Mucosa of gallbladder (tissue), 1 donor: Measurements from ENCODE around the gene FAM9C. TPM values are rescaled to one million over a fixed set of nuclear protein-coding genes. Genes with fewer than 3 reads are reported as not detected.

Experiments
- total RNA-seq: library from RNA; stranded (reverse); gene quantifications from one replicate; pipeline ENCODE4 v1.2.1, GENCODE V29; 2021
- donor health status: DM: no; HTN: no; CAD: no.

The FAM9C gene
- total RNA-seq, 1 donor from 2014 or later: not detected

Other genes starting within 250 kb of the FAM9C start
- gene TLR7, start 177.5 kb downstream of the FAM9C start, total RNA-seq: 4.3 TPM
- gene TLR8, start 138.0 kb downstream of the FAM9C start, total RNA-seq: 1.4 TPM
- gene TMSB4X, start 69.5 kb downstream of the FAM9C start, total RNA-seq: 4,832 TPM